ENCODE data around the gene CCT7. TPM values are rescaled to one million over a fixed set of nuclear protein-coding genes. Genes with fewer than 3 reads are reported as not detected.
"Not testable (repeated sequence)": the region's sequence is repeated elsewhere in the genome, so short reads cannot be mapped to it uniquely, and the experiment has no call there.

The CCT7 gene
- total and polyA plus RNA-seq, 2 experiments from 2014 or later = 190 to 197 TPM

DNA sequence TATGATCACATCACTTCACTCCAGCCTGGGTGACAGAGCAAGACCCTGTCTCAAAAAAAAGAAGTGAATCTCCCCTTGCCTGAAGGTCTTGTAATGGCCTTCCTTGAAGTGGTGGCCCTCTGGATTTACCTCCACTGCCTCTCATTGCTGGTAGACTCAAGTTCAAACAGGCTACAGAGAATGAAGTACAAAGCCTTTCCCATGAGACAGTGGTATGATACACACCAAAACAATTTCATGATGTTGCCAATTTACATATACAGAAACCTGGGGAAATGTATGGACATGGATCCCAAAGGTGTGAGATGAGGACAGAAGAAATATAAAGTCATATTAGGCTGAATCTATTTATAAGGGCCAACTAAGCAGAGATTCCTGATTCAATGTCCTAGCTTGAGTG lies 36.5 kb upstream of the CCT7 start:
- no peaks in the 10 kb centered on the region for H3K36me3 ChIP-seq (replicated peaks; ENCODE audit: insufficient read depth, low read depth)
- no peak overlapping the region for H3K4me2 ChIP-seq
- H3K4me1 ChIP-seq (ENCODE audit: insufficient read depth) = peaks cover 13% of the 10 kb centered on the region
- DNase-seq (ENCODE audit: low spot score) = no peak
- TF ChIP-seq, protein P1, sequence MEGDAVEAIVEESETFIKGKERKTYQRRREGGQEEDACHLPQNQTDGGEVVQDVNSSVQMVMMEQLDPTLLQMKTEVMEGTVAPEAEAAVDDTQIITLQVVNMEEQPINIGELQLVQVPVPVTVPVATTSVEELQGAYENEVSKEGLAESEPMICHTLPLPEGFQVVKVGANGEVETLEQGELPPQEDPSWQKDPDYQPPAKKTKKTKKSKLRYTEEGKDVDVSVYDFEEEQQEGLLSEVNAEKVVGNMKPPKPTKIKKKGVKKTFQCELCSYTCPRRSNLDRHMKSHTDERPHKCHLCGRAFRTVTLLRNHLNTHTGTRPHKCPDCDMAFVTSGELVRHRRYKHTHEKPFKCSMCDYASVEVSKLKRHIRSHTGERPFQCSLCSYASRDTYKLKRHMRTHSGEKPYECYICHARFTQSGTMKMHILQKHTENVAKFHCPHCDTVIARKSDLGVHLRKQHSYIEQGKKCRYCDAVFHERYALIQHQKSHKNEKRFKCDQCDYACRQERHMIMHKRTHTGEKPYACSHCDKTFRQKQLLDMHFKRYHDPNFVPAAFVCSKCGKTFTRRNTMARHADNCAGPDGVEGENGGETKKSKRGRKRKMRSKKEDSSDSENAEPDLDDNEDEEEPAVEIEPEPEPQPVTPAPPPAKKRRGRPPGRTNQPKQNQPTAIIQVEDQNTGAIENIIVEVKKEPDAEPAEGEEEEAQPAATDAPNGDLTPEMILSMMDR (IDR thresholded peaks at IDR 0.05; ENCODE audit: poor library complexity) = no peak
- TF ChIP-seq EZH2 (IDR thresholded peaks at IDR 0.05; ENCODE audit: borderline replicate concordance) (no peak), EZH2phosphoT487 (IDR thresholded peaks at IDR 0.05; ENCODE audit: low read depth, severe bottlenecking, unreplicated experiment) (no peak)
- H3K27me3 ChIP-seq = peaks cover 32% of the 10 kb centered on the region
- H2AFZ ChIP-seq = no peak overlapping the region
- H3K27ac ChIP-seq = no peak overlapping the region
- H3K9me3 ChIP-seq (ENCODE audit: low read depth) = no peaks in the 10 kb centered on the region
- H3K9me2 ChIP-seq (replicated peaks; ENCODE audit: insufficient read depth) = no peaks in the 10 kb centered on the region
- no peak overlapping the region for H3K4me3 ChIP-seq
- H4K20me1 ChIP-seq (ENCODE audit: insufficient read depth, poor library complexity, severe bottlenecking) = no peaks in the 10 kb centered on the region
- H3K79me2 ChIP-seq = no peaks in the 10 kb centered on the region

DNA sequence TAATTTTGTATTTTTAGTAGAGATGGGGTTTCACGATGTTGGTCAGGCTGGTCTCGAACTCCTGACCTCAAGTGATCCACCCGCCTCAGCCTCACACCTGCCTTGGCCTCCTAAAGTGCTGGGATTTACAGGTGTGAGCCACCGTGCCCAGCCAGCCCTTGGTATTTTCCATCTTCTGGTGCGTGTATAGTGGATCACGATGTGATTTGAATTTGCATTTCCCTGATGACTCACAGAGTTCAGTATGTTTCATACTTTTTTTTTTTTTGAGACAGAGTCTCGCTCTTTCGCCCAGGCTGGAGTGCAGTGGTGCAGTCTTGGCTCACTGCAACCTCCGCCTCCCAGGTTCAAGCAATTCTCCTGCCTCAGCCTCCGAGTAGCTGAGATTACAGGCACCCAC lies 33.8 kb upstream of the CCT7 start:
- not testable (repeated sequence) for H3K9me3 ChIP-seq (ENCODE audit: low read depth); H3K4me3 ChIP-seq; H3K4me2 ChIP-seq; H3K9me2 ChIP-seq (replicated peaks; ENCODE audit: insufficient read depth); H3K36me3 ChIP-seq (replicated peaks; ENCODE audit: insufficient read depth, low read depth); H4K20me1 ChIP-seq (ENCODE audit: insufficient read depth, poor library complexity, severe bottlenecking); DNase-seq (ENCODE audit: low spot score); H2AFZ ChIP-seq; H3K27ac ChIP-seq; H3K79me2 ChIP-seq
- 89% methylated on average over 7 of the region's 10 CpGs for WGBS (ENCODE audit: low lambda C conversion rate, missing lambda C conversion rate)
- Histone ChIP-seq H3K27me3 (peaks cover 56% of the 10 kb centered on the region), H3K4me1 (ENCODE audit: insufficient read depth) (peaks cover 15% of the 10 kb centered on the region)

DNA sequence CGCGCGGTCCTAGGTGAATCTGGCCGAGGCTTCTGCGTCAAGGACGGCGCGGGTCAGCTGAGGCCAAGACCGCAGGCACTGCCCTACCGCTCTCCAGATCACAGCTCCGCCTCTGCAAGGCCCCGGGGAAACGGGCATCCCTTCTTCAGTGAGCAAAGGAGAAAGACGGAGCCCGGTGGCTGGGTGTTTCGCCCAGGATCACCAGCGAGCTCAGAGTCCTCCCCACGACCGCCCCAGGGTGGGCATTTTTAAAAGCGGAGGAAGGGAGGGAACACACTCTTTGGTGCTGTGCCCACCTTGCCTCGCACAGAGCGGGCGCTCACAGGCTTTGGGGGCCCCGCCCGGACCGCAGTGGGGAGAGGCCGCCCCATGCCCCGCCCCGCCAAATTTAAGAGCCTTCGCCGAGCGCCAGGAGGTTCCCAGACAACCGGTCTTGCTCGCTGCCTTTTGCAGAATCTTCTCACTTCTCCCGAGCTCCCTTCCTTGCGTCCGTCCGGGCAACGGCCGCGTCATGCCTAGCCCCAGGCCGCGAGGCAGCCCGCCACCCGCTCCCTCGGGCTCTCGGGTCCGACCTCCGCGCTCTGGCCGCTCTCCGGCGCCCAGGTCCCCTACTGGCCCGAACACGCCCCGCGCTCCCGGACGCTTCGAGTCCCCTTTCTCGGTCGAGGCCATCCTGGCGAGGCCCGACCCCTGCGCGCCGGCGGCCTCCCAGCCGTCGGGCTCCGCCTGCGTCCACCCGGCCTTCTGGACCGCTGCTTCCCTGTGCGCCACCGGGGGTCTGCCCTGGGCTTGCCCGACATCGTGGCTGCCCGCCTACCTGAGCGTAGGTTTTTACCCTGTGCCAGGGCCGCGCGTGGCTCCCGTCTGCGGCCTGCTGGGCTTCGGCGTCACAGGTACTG lies 31.7 kb upstream of the CCT7 start, which contains the start of gene NOTO:
Gene NOTO, plus strand, starts transcription at position 419 of the 899 bp plus-strand sequence. Its CDS starts 93 bp downstream, at position 512.
- Histone ChIP-seq H3K27ac (no peak within 1 kb of the TSS), H2AFZ (peak within 1 kb of the TSS; percentile 71), H3K4me3 (peak within 1 kb of the TSS; percentile 13), H3K9me2 (replicated peaks; ENCODE audit: insufficient read depth) (no peaks in the 10 kb centered on the region), H3K36me3 (replicated peaks; ENCODE audit: insufficient read depth, low read depth) (no peaks in the 10 kb centered on the region), H4K20me1 (ENCODE audit: insufficient read depth, poor library complexity, severe bottlenecking) (no peaks in the 10 kb centered on the region), H3K9me3 (ENCODE audit: low read depth) (no peaks in the 10 kb centered on the region), H3K4me1 (ENCODE audit: insufficient read depth) (peaks cover 15% of the 10 kb centered on the region), H3K27me3 (peaks cover 62% of the 10 kb centered on the region), H3K79me2 (no peaks in the 10 kb centered on the region), H3K4me2 (peak within 1 kb of the TSS; percentile 91)
- DNase-seq (ENCODE audit: low spot score) = peak; percentile 36
- TF ChIP-seq, protein P1 (IDR thresholded peaks at IDR 0.05; ENCODE audit: poor library complexity) = no peak
- peak; percentile 99 for TF ChIP-seq EZH2 (IDR thresholded peaks at IDR 0.05; ENCODE audit: borderline replicate concordance)
- TF ChIP-seq EZH2phosphoT487 (IDR thresholded peaks at IDR 0.05; ENCODE audit: low read depth, severe bottlenecking, unreplicated experiment) = peak; percentile 45
- 3% methylated on average over 82 of the region's 87 CpGs for WGBS (ENCODE audit: low lambda C conversion rate, missing lambda C conversion rate)

DNA sequence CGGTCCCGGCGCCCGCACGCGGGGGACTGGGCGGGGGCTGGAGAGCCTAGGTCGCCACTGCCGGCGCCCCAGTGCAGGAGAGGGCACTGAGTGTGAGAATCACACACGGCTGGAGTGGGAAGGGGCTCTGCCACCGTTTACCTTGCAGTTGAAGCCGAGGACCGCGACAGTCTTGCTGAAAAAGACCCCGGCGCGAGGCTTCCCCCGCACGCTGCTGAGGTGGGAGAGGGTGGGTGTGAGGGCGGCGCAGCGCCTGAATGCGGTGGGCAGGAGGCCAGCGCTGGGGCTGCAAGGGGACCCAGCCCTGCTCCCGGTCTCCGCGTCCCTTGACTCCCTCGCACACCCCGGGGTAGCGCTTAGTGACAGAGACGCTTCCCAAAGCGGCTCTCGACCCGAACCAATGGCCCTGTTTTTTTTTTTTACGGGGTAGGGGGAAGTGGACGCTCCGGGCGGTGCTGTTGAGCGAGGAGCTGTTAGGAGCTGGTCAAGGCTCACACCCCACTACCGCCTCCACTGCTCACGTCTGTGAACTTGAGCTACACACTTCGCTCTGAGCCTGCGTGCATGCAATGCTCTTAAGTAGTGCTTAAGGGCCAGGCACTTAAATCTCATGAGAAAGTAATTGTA lies 30.9 kb upstream of the CCT7 start:
- no peaks in the 10 kb centered on the region for H3K36me3 ChIP-seq (replicated peaks; ENCODE audit: insufficient read depth, low read depth)
- H3K27ac ChIP-seq = no peak overlapping the region
- no peaks in the 10 kb centered on the region for H3K9me2 ChIP-seq (replicated peaks; ENCODE audit: insufficient read depth)
- H3K9me3 ChIP-seq (ENCODE audit: low read depth) = no peaks in the 10 kb centered on the region
- H3K4me3 ChIP-seq = no peak overlapping the region
- peak overlapping the region; percentile 91 for H3K4me2 ChIP-seq
- no peaks in the 10 kb centered on the region for H4K20me1 ChIP-seq (ENCODE audit: insufficient read depth, poor library complexity, severe bottlenecking)
- WGBS (ENCODE audit: low lambda C conversion rate, missing lambda C conversion rate) = 5% methylated on average over 35 of the region's 44 CpGs
- TF ChIP-seq EZH2 (IDR thresholded peaks at IDR 0.05; ENCODE audit: borderline replicate concordance) = peak; percentile 51
- TF ChIP-seq EZH2phosphoT487 (IDR thresholded peaks at IDR 0.05; ENCODE audit: low read depth, severe bottlenecking, unreplicated experiment) = no peak
- peak; percentile 38 for DNase-seq (ENCODE audit: low spot score)
- peaks cover 15% of the 10 kb centered on the region for H3K4me1 ChIP-seq (ENCODE audit: insufficient read depth)
- peaks cover 62% of the 10 kb centered on the region for H3K27me3 ChIP-seq
- peak overlapping the region; percentile 71 for H2AFZ ChIP-seq
- no peaks in the 10 kb centered on the region for H3K79me2 ChIP-seq

Data from hepatocyte (in vitro differentiated cells).